Glomerular visceral epithelial cell (primary cell): Measurements from ENCODE around the gene NBAS.

Experiments used
- DNase-seq: peaks from one replicate; pipeline ENCODE4 v3.0.0-alpha.2; 2016; ENCODE audit errors: extremely low spot score

NBAS gene

GRCh38 chr2:15560988-15561573 is at the start of gene NBAS:
Gene NBAS (minus strand): TSS chr2:15561334. CDS start chr2:15561304, 30 bp downstream.
- peak; percentile 75 for DNase-seq

DNA sequence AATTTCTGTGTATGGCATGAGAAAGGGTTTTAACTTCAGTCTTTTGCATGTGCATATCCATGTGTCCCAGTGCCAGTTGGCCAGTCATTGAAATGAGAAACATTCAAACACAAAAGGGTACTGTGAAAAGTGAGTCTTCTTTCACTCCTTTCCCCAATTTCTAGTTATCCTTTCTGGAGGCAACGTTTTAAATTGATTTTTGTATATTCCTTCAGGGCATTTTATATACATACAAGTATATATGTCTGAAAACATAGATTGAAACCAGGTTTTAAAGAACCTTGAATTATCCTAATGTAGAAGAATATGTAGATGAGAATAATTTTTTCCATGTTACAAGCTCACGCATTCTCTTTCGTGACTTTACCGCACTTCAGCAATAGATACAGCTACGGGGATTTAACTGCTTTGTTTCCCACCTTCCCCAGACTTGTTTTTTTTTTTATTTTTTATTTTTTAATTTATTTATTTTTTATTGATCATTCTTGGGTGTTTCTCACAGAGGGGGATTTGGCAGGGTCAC is 49.4 kb upstream of the NBAS start:
- no peak for DNase-seq

DNA sequence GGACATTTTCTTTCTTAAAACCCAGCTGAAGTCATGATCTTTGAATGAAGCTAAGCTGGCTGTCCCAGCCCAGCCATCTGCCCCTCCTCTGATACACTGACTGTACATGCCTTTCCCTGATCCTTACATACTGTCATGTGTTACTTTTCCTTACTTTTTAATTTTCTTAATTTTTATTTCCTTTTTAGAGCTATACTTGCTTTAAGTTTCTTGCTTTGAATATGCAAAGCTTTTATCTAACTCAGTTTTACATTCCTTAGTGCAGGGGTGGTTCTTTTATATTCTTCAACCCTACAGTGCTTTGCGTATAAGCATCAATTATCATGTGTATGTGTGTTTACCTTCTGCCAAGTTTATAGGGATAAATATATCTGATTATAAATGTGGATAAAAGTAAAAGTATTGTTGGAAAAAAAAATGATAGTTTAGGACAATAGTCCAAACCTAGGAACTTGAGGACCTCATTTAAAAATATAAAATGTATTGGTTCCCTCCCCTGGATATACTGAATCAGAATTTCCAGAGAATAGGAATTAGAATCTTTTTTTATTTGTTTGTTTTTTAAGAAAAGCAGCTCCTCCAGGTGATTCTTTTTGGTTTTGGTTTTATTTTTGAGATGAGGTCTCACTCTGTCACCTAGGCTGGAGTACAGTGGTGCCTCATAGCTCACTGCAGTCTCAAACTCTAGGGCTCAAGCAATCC is 48.4 kb upstream of the NBAS start:
- DNase-seq = no peak

GRCh38 chr2:15608392-15608761 is 47.2 kb upstream of the NBAS start:
- no peak for DNase-seq

DNA sequence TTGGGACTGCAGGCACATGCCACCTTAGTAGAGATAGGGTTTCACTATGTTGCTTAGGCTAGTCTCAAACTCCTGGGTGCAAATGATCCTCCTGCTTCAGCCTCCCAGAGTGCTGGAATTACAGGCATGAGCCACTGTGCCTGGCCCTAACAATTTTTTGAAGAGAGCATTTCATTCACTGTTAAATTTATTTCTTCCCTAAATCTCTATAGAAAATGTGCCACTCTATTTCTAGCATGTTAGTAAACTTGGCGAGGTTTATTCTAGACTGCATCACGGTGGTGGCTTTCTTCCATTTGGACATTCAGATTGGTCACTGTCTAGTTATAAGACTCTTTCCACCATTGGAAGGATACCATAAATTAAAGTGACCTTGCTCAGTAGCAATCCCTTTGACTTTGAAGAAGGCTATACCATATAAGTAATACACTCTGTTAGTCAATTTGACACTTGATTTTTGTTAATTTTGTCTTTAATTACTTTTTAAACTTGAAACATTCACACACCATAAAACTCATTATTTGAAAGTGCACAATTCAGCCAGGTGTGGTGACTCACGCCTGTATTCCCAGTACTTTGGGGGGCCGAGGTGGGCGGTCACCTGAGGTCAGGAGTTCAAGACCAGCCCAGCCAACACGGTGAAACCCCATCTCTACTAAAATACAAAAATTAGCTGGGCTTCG is 46.7 kb upstream of the NBAS start:
- DNase-seq = no peak

GRCh38 chr2:15606481-15607441 is 45.6 kb upstream of the NBAS start:
- DNase-seq = no peak

DNA sequence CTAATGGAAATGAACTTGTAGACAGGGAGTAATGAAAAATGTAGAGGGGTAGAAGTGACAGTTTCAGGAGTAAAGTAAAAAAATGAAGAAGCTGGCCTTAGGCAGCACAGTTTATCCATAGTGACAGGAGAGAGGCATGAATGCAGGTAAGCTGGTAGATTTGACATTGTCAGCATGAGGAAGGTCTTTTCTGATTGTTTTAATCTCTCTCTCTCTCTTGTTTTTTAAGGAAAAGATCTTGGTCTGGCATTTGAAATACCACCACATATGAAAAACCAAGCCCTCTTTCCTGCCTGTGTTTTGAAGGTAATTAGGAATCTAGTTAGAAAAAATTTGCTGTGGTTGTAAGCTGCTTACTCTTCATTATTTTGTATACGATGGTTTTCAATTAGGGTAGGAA is 44.6 kb upstream of the NBAS start:
- no peak for DNase-seq

DNA sequence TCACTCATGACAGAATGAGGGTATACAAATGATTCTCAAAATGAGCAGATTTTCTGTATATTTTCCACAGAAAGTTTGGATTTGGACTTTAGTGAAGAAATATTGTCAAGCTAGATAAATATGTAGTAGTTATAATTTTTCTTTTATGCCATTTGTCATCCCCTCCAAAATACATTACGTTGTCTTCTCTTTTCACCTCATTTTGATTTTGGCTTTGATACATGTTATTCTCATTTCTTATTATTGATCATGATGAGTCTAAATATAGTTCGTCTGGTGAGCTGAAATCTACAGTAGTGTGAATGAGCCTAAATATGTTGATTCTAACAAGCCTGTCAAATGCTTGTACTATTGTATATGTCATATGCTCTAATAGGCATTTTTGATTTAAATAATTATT is 42.8 kb upstream of the NBAS start:
- no peak for DNase-seq

- no peak for DNase-seq
Measured at GRCh38 chr2:15603044-15603765, 42.1 kb upstream of the NBAS start.

GRCh38 chr2:15602393-15602792 is 41.3 kb upstream of the NBAS start:
- DNase-seq = no peak

- DNase-seq = no peak
Measured at GRCh38 chr2:15601681-15602080, 40.5 kb upstream of the NBAS start.

- DNase-seq = no peak
Measured at GRCh38 chr2:15599994-15600393, 38.9 kb upstream of the NBAS start.

DNA sequence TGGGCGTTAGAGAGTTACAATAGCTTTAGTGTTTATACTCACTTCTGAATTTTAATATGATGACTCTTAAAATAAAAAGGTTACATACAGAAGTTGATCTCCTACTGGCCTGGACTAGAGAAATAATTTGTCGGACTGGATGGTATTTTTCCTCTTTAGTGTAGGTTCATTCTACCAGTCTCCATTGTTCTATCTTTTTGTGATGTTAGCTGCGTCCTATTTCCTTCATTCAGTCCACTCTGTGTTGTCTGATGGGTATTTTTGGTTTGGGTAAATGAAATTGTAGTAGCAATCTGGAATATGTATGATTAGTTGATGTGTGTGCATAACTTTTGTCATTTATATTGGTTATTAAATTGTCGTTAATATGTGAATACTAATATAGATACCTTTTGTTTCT is 35.8 kb upstream of the NBAS start:
- DNase-seq = no peak

GRCh38 chr2:15596350-15596749 is 35.2 kb upstream of the NBAS start:
- DNase-seq = no peak

GRCh38 chr2:15595936-15596335 is 34.8 kb upstream of the NBAS start:
- no peak for DNase-seq

- DNase-seq = no peak
Measured at GRCh38 chr2:15595342-15595905, 34.3 kb upstream of the NBAS start.

- DNase-seq = no peak
Measured at GRCh38 chr2:15594291-15595256, 33.4 kb upstream of the NBAS start.

DNA sequence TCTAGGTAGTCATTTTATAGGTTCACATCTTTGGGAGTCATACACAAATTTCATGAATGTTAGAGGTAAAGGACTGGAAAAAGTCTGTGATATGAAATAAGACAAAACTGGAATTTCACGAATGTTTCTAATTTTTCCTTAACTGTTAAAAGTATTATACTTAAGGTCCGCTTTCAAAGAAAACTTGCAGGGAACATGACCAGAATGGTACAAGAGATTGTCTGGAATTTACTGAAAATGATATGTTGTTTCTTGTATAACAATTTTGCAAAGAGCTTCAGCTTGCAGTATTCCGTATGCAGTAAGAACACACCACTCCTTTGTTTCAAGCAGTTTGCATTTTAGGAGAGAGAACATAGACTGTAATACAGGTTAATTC is 32.2 kb upstream of the NBAS start:
- no peak for DNase-seq

DNA sequence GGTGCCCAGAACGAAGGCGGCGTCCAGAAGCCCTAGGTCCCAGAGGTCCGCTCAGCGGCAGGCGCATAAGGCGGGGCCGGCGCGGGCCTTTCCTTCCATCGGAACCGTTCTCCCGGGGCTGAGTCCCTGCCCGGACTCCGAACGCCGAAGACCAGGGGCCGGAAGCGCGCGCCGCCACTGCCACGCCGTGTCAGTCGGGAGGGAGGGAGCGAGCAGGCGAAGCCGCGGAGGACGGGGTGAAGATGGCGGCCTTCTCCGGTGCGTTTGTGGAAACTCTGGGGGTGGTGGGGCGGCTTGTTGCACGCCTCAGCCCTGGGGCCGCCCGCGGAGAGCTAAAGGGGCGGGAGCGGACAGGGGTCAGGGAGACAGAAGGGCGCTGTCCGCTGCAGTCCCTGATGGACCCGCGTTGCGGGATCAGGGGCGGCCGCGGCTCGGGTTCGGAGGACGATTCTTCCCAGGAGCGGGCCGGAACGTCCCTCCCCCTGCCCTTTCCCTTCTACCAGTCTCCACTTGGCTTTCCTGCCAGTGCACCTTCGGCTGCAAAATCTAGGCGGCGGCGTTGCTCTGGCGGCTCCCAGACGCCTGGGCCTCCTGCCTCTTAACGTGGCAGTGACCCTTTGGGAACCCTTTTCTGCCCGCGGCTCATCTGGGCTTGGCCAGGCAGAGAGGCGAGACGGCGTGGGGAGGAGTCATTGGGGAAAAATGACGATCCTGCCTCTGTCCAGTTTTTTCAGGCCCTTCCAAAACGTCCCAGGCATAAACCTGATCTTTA is 30.7 kb upstream of the NBAS start, which contains the start of gene DDX1:
Gene DDX1 (plus strand): TSS at position 177 of the 772 bp plus-strand sequence. CDS start 66 bp downstream, at position 243.
- peak; percentile 81 for DNase-seq
